Ishikawa (cell line): ENCODE measurements around the gene ICA1L.

Source experiments
- CEBPB ChIP-seq: IDR thresholded peaks from 2 replicates; pipeline ENCODE4 v1.6.1; 2012
- CREB1 ChIP-seq: IDR thresholded peaks from 2 replicates; pipeline ENCODE4 v1.6.1; 2012; ENCODE audit warnings: low read depth
- EGR1 ChIP-seq: IDR thresholded peaks from 2 replicates; pipeline ENCODE4 v1.6.1; 2012
- EP300 ChIP-seq: IDR thresholded peaks from 2 replicates; pipeline ENCODE4 v1.6.1; 2012; ENCODE audit warnings: borderline replicate concordance
- FOXM1 ChIP-seq: IDR thresholded peaks from 2 replicates; pipeline ENCODE4 v1.6.1; 2012; ENCODE audit warnings: low read depth, borderline replicate concordance
- MAX ChIP-seq: IDR thresholded peaks from 2 replicates; pipeline ENCODE4 v1.6.1; 2012
- NFIC ChIP-seq: IDR thresholded peaks from 2 replicates; pipeline ENCODE4 v1.6.1; 2012
- RAD21 ChIP-seq: IDR thresholded peaks from 2 replicates; pipeline ENCODE4 v1.6.1; 2012; ENCODE audit warnings: low read depth
- TAF1 ChIP-seq: IDR thresholded peaks from 2 replicates; pipeline ENCODE4 v1.6.1; 2012; ENCODE audit warnings: low read depth, mild to moderate bottlenecking
- TCF12 ChIP-seq: IDR thresholded peaks from 2 replicates; pipeline ENCODE4 v1.6.1; 2012; ENCODE audit warnings: low read depth
- USF1 ChIP-seq: IDR thresholded peaks from 2 replicates; pipeline ENCODE4 v1.6.1; 2012
- YY1 ChIP-seq: IDR thresholded peaks from 2 replicates; pipeline ENCODE4 v1.6.1; 2012; ENCODE audit warnings: low read depth
- ZBTB7A ChIP-seq: IDR thresholded peaks from 2 replicates; pipeline ENCODE4 v1.6.1; 2012; ENCODE audit warnings: low read depth
- TF ChIP-seq, protein P1 (sequence below): IDR thresholded peaks from 2 replicates; pipeline ENCODE4 v1.6.1; 2012; ENCODE audit warnings: low read depth, mild to moderate bottlenecking

DNA sequence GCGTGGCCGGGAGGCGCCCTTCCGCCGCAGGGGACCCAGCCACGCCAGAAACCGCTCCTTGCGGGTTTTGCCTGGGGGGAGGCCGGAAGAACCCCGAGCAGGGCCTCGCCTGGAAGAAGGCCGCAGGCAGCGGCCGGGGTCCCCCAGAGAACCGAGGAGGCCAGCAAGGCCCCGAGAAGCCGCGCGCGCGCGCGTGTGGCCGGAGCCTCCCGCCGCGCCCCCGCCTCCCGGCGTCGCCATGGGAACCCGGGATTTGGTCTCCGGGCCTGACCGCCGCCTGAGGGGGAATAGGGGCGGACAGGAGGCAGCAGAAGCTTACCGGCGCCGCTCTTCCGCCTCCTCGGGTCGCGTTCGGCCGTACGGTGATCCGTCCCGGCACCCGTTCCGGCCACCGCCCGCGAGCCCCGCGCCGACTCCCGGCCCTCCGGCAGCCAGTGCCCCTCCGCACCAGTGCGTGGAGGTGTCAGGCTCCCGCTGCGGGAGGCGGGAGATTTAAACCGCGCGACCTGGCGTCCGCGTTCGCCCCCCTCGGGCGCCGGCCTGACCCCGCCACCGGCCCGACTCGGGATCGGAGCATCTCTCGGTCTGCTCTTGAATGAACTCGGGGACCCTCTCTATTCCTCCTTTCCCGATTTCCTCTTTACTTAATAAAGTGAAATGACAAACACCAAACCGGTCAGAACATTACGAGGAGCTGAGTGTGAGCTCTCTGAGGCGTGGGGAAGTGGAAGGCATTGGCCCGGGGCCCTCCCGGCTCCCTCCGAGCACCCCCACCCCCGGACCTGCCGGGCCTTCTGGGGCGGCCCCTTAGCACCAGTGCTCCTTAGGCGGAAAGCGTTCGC is at the start of gene ICA1L:
- TF ChIP-seq MAX, result peak; percentile 23; the same call in 1 of the 2 replicates
- 0 out of 2 replicates have a peak, but pooled peaks have one; percentile 4 for TF ChIP-seq NFIC
- TF ChIP-seq TAF1, result no peak; the same call in 1 of the 2 replicates
- no peak for TF ChIP-seq YY1
- TF ChIP-seq, protein P1, sequence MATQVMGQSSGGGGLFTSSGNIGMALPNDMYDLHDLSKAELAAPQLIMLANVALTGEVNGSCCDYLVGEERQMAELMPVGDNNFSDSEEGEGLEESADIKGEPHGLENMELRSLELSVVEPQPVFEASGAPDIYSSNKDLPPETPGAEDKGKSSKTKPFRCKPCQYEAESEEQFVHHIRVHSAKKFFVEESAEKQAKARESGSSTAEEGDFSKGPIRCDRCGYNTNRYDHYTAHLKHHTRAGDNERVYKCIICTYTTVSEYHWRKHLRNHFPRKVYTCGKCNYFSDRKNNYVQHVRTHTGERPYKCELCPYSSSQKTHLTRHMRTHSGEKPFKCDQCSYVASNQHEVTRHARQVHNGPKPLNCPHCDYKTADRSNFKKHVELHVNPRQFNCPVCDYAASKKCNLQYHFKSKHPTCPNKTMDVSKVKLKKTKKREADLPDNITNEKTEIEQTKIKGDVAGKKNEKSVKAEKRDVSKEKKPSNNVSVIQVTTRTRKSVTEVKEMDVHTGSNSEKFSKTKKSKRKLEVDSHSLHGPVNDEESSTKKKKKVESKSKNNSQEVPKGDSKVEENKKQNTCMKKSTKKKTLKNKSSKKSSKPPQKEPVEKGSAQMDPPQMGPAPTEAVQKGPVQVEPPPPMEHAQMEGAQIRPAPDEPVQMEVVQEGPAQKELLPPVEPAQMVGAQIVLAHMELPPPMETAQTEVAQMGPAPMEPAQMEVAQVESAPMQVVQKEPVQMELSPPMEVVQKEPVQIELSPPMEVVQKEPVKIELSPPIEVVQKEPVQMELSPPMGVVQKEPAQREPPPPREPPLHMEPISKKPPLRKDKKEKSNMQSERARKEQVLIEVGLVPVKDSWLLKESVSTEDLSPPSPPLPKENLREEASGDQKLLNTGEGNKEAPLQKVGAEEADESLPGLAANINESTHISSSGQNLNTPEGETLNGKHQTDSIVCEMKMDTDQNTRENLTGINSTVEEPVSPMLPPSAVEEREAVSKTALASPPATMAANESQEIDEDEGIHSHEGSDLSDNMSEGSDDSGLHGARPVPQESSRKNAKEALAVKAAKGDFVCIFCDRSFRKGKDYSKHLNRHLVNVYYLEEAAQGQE, result no peak
- TF ChIP-seq USF1, result no peak
- TF ChIP-seq CEBPB, result no peak
- TF ChIP-seq CREB1, result no peak
- 0 out of 2 replicates have a peak, but pooled peaks have one; percentile 29 for TF ChIP-seq EGR1
- no peak for TF ChIP-seq FOXM1
- no peak for TF ChIP-seq EP300
- TF ChIP-seq RAD21, result no peak
- no peak for TF ChIP-seq TCF12
- TF ChIP-seq ZBTB7A, result no peak; the same call in 1 of the 2 replicates
